GM23248 (cell line): ENCODE data around the gene EIF2B1. TPM values are rescaled to one million over a fixed set of nuclear protein-coding genes. Genes with fewer than 3 reads are reported as not detected.
A peak's percentile ranks its signal among the peaks of the same experiment; 100 is the strongest.
"Not testable (repeated sequence)": the region's sequence is repeated elsewhere in the genome, so short reads cannot be mapped to it uniquely, and the experiment has no call there.

Experiments used
- DNase-seq: peaks from one replicate; pipeline ENCODE4 v3.0.0-alpha.2; 2015
- H2AFZ ChIP-seq: fragments of 200-600 bp; sonication (generic); 2 replicates; pipeline ENCODE4 v1.6.1; 2016; ENCODE audit warnings: antibody characterized with exemption
- H3F3A ChIP-seq: fragments of 200-600 bp; sonication (generic); 2 replicates; pipeline ENCODE4 v1.6.1; 2016; ENCODE audit warnings: mild to moderate bottlenecking, antibody characterized with exemption, mixed run types; ENCODE audit not compliant: insufficient read depth
- H3K27ac ChIP-seq: fragments of 200-600 bp; sonication (generic); 2 replicates; pipeline ENCODE4 v1.5.1; 2016; ENCODE audit warnings: mild to moderate bottlenecking
- H3K27me3 ChIP-seq: fragments of 200-600 bp; sonication (generic); replicated peaks from 2 replicates; pipeline ENCODE4 v1.6.1; 2016; ENCODE audit warnings: mild to moderate bottlenecking; ENCODE audit not compliant: insufficient read depth
- H3K36me3 ChIP-seq: fragments of 200-600 bp; sonication (generic); 2 replicates; pipeline ENCODE4 v1.6.1; 2016; ENCODE audit warnings: low read depth, mild to moderate bottlenecking
- H3K4me1 ChIP-seq: fragments of 200-600 bp; sonication (generic); 2 replicates; pipeline ENCODE4 v1.6.1; 2016; ENCODE audit warnings: mild to moderate bottlenecking; ENCODE audit not compliant: insufficient read depth
- H3K4me2 ChIP-seq: fragments of 200-600 bp; sonication (generic); one replicate; pipeline ENCODE4 v1.6.1; 2016; ENCODE audit warnings: mild to moderate bottlenecking; ENCODE audit not compliant: unreplicated experiment
- H3K4me3 ChIP-seq: fragments of 200-600 bp; sonication (generic); 2 replicates; pipeline ENCODE4 v1.5.1; 2016; ENCODE audit warnings: mild to moderate bottlenecking
- H3K79me2 ChIP-seq: fragments of 200-600 bp; sonication (generic); 2 replicates; pipeline ENCODE4 v1.6.1; 2016; ENCODE audit warnings: mild to moderate bottlenecking; ENCODE audit not compliant: insufficient read depth
- H3K9ac ChIP-seq: fragments of 200-600 bp; sonication (generic); 2 replicates; pipeline ENCODE4 v1.6.1; 2016; ENCODE audit warnings: mild to moderate bottlenecking
- H3K9me2 ChIP-seq: fragments of 200-600 bp; sonication (generic); 2 replicates; pipeline ENCODE4 v1.6.1; 2016; ENCODE audit warnings: mixed run types, mild to moderate bottlenecking, moderate library complexity; ENCODE audit not compliant: insufficient read depth
- H3K9me3 ChIP-seq: fragments of 200-600 bp; sonication (generic); one replicate; pipeline ENCODE4 v1.6.1; 2017; ENCODE audit warnings: low read depth
- H4K20me1 ChIP-seq: fragments of 200-600 bp; sonication (generic); 2 replicates; pipeline ENCODE4 v1.6.0; 2016; ENCODE audit not compliant: insufficient read depth
- EZH2 ChIP-seq: fragments of 200-600 bp; sonication (generic); IDR thresholded peaks from 2 replicates; pipeline ENCODE4 v1.6.1; 2018; ENCODE audit warnings: antibody characterized with exemption, mild to moderate bottlenecking; ENCODE audit not compliant: insufficient read depth, poor library complexity, severe bottlenecking
- EZH2phosphoT487 ChIP-seq: fragments of 200-600 bp; sonication (generic); IDR thresholded peaks from 2 replicates; pipeline ENCODE4 v1.6.1; 2018; ENCODE audit warnings: antibody characterized with exemption, moderate library complexity, mild to moderate bottlenecking, low read depth; ENCODE audit not compliant: insufficient read depth
- WGBS, 2 experiments: methylation state at CpG; one replicate each; pipeline ENCODE4 v1.1.6; 2015 to 2017; ENCODE audit warnings: low lambda C conversion rate in 2 of 2, low coverage in 1 of 2; ENCODE audit errors: missing lambda C conversion rate in 2 of 2; 5-methylcytosine and 5-hydroxymethylcytosine counted together
- in situ Hi-C: fragments of 300-500 bp; cut with MboI; formaldehyde crosslinking; loops from 2 replicates; pipeline ENCODE4 v1.15.0; 2020
- polyA plus RNA-seq: library from polyadenylated mRNA; unstranded; fragments of >200 nt; fragmentation: Nextera tagmentation; extraction: Ambion mirVana; gene quantifications from 2 replicates; pipeline ENCODE4 v1.2.1, GENCODE V29; 2016
- total RNA-seq: library from RNA; depleted of rRNA; stranded (reverse); fragments of >200 nt; shearing (Covaris generic); gene quantifications from 2 replicates; pipeline ENCODE4 v1.2.3, GENCODE V29; 2014

The EIF2B1 gene
- total and polyA plus RNA-seq, 2 experiments from 2014 or later: 63.5 to 88.0 TPM

GRCh38 chr12:123597100-123597499 lies 36.4 kb downstream of the EIF2B1 start:
- no peak for TF ChIP-seq EZH2
- no peak for TF ChIP-seq EZH2phosphoT487
- Histone ChIP-seq H3K36me3 (peaks cover 45% of the 10 kb centered on the region), H3K27me3 (no peaks in the 10 kb centered on the region), H3K9me3 (no peaks in the 10 kb centered on the region), H3F3A (peaks cover 57% of the 10 kb centered on the region), H3K4me2 (no peak overlapping the region), H3K4me1 (peaks cover 3% of the 10 kb centered on the region; the same call in 1 of the 2 replicates), H3K9me2 (no peaks in the 10 kb centered on the region), H4K20me1 (peaks cover 7% of the 10 kb centered on the region; the same call in 1 of the 2 replicates), H2AFZ (no peak overlapping the region), H3K79me2 (peaks cover 86% of the 10 kb centered on the region), H3K27ac (peak overlapping the region; percentile 7; the same call in 1 of the 2 replicates), H3K4me3 (no peak overlapping the region), H3K9ac (no peak overlapping the region)
- in situ Hi-C loops: no loop called here
- WGBS, 2 experiments: 84 to 86% methylated on average over 3 of the region's 3 CpGs
- DNase-seq: no peak

DNA sequence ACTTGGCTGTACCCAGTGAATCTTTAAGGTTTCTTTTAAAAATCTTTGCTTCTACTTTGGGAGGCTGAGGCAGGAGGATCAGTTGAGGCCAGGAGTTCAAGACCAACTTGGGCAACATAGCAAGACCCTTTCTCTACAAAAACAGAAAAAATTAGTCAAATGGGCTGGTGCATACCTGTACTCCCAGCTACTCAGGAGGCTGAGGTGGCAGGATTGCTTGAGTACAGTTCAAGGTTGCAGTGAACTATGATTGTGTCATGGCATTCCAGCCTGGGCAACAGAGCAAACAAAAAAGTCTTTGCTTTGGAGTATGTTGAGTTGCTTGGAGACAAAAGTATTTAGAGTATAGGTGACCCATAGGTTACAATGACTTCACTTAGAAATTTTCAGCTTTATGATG lies 37.8 kb downstream of the EIF2B1 start:
- TF ChIP-seq EZH2 (no peak), EZH2phosphoT487 (no peak)
- H3K4me2 ChIP-seq: no peak overlapping the region
- 0 out of 2 replicates have a peak overlapping the region, but pooled peaks have one; percentile 8 for H3K27ac ChIP-seq
- H3K9ac ChIP-seq: no peak overlapping the region
- no peaks in the 10 kb centered on the region for H3K27me3 ChIP-seq
- peaks cover 67% of the 10 kb centered on the region for H3F3A ChIP-seq
- H3K9me3 ChIP-seq: no peaks in the 10 kb centered on the region
- peaks cover 90% of the 10 kb centered on the region for H3K79me2 ChIP-seq
- peak; percentile 6 for DNase-seq
- in situ Hi-C loops: no loop called here
- H2AFZ ChIP-seq: no peak overlapping the region
- peaks cover 51% of the 10 kb centered on the region for H3K36me3 ChIP-seq
- peaks cover 11% of the 10 kb centered on the region; the same call in 1 of the 2 replicates for H4K20me1 ChIP-seq
- no peak overlapping the region for H3K4me3 ChIP-seq
- no peaks in the 10 kb centered on the region for H3K9me2 ChIP-seq
- peaks cover 14% of the 10 kb centered on the region for H3K4me1 ChIP-seq

DNA sequence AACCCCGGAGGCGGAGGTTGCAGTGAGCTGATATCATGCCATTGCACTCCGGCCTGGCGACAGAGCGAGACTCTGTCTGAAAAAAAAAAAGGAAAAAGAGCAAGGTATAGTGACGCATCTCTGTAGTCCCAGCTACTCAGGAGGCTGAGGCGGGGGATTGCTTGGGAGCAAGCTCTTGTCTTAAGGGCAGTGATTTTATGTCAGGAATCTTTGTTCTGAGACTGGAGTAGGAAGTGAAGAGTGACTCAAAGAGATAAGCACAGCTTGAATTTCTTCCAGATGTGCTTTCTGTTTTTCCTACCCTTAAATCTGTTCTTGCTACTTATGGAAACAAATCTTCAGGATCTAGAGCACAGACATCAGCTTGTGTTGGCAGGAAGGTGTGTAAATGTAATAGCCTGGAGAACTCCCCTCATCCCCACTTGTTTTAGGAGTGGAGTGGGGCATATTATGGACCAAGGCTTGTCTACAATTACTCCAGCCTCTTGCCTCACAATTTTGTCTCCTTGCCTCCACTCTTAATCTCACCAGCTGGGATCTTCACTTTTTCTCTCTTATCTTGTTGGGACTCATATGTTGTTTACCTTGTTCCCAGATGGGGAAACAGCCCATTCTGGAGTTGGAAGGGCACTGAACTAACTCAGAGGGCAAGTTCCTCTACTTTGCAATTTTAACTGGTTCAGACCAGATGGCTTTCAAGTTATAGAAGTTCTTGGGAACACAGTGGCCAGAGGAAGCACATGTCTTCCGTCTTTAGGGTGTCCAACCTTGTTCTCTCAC lies 41.6 kb downstream of the EIF2B1 start:
- in situ Hi-C loops: no loop called here
- H2AFZ ChIP-seq: no peak overlapping the region
- no peak overlapping the region for H3K9ac ChIP-seq
- peaks cover 64% of the 10 kb centered on the region for H3F3A ChIP-seq
- peaks cover 26% of the 10 kb centered on the region; the same call in 1 of the 2 replicates for H4K20me1 ChIP-seq
- DNase-seq: peak; percentile 56
- H3K4me3 ChIP-seq: no peak overlapping the region
- peaks cover 62% of the 10 kb centered on the region for H3K36me3 ChIP-seq
- H3K4me2 ChIP-seq: peak overlapping the region; percentile 18
- H3K4me1 ChIP-seq: peaks cover 40% of the 10 kb centered on the region
- no peak for TF ChIP-seq EZH2
- no peak for TF ChIP-seq EZH2phosphoT487
- H3K9me3 ChIP-seq: no peaks in the 10 kb centered on the region
- peak overlapping the region; percentile 26 for H3K27ac ChIP-seq
- H3K9me2 ChIP-seq: no peaks in the 10 kb centered on the region
- H3K79me2 ChIP-seq: peaks cover 100% of the 10 kb centered on the region
- no peaks in the 10 kb centered on the region for H3K27me3 ChIP-seq
- 42 to 69% methylated on average over 4 to 8 of the region's 8 CpGs for WGBS, 2 experiments

DNA sequence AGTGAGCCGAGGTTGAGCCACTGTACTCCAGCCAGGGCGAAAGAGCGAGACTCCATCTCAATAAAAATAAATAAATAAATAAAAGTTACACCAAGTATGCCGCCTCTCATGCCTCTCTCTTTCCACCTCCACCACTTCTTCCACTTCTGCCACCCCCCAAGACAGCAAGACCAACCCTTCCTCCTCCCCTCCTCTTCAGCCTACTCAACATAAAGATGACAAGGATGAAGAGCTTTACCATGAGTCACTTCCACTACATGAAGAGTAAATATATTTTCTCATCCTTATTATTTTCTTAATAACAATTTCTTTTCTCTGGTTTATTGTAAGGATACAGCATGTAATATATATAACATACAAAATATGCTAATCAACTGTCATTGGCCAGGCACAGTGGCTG lies 52.7 kb downstream of the EIF2B1 start:
- Histone ChIP-seq H3K79me2 (peaks cover 69% of the 10 kb centered on the region), H3K27me3 (no peaks in the 10 kb centered on the region), H3K27ac (no peak overlapping the region), H3K4me1 (peaks cover 9% of the 10 kb centered on the region), H3K9me3 (no peaks in the 10 kb centered on the region), H3K9me2 (no peaks in the 10 kb centered on the region), H3K4me3 (no peak overlapping the region), H3F3A (0 out of 2 replicates have a peak, but pooled peaks cover 15% of the 10 kb centered on the region), H3K9ac (no peak overlapping the region), H3K36me3 (no peaks in the 10 kb centered on the region), H2AFZ (no peak overlapping the region), H3K4me2 (no peak overlapping the region), H4K20me1 (no peaks in the 10 kb centered on the region)
- in situ Hi-C loops: no loop called here
- WGBS, 2 experiments: 97 to 100% methylated on average over 4 of the region's 4 CpGs
- TF ChIP-seq EZH2phosphoT487: no peak
- no peak for TF ChIP-seq EZH2
- peak; percentile 29 for DNase-seq

DNA sequence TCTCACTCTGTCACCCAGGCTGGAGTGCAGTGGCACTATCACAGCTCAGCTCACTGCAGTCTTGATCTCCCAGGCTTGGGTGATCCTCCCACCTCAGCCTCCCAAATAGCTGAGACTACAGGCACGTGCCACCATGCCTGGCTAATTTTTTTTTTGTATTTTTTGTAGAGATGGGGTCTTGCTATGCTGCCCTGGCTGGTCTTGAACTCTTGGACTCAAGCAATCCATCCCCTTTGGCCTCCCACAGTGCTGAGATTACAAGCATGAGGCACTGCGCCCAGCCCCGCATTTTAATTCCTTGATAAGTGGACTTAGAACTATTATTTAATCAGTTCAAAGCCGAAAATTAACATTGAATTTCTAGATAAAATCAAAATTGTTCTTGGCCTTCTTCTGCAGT lies 54.7 kb downstream of the EIF2B1 start:
- DNase-seq, H3K4me2 ChIP-seq, H3K9me2 ChIP-seq, H3K36me3 ChIP-seq, H3K9me3 ChIP-seq, H3K27ac ChIP-seq, H3K27me3 ChIP-seq, H3K4me1 ChIP-seq, H3K9ac ChIP-seq, H2AFZ ChIP-seq, H3K4me3 ChIP-seq, in situ Hi-C loops, H4K20me1 ChIP-seq: not testable (repeated sequence)
- Histone ChIP-seq H3F3A (0 out of 2 replicates have a peak, but pooled peaks cover 12% of the 10 kb centered on the region), H3K79me2 (peaks cover 54% of the 10 kb centered on the region)
- WGBS, 2 experiments: 99% methylated on average over 4 of the region's 4 CpGs
